Smooth muscle cell (in vitro differentiated cells): ENCODE measurements around the gene SLX9. TPM values are rescaled to one million over a fixed set of nuclear protein-coding genes. Genes with fewer than 3 reads are reported as not detected.

Source experiments
- DNase-seq: peaks from one replicate; lab custom pipeline; 2025; ENCODE audit not compliant: unreplicated experiment; lab: John Stamatoyannopoulos, UW
- H2AFZ ChIP-seq: fragments of 200-600 bp; sonication (generic); 2 replicates; pipeline ENCODE4 v1.6.0; 2016; ENCODE audit warnings: antibody characterized with exemption, low read depth, mild to moderate bottlenecking
- H3F3A ChIP-seq: fragments of 200-600 bp; sonication (generic); 2 replicates; pipeline ENCODE4 v1.6.0; 2017; ENCODE audit warnings: antibody characterized with exemption, low read depth
- H3K27ac ChIP-seq: fragments of 200-600 bp; sonication (generic); 2 replicates; pipeline ENCODE4 v1.5.1; 2016; ENCODE audit warnings: low read depth, mild to moderate bottlenecking
- H3K27me3 ChIP-seq: fragments of 200-600 bp; sonication (generic); 2 replicates; pipeline ENCODE4 v1.6.1; 2016; ENCODE audit warnings: low read depth, mild to moderate bottlenecking
- H3K36me3 ChIP-seq: fragments of 200-600 bp; sonication (generic); 2 replicates; pipeline ENCODE4 v1.5.1; 2016; ENCODE audit warnings: low read depth
- H3K4me1 ChIP-seq: fragments of 200-600 bp; sonication (generic); 2 replicates; pipeline ENCODE4 v1.5.1; 2016; ENCODE audit warnings: low read depth
- H3K4me2 ChIP-seq: fragments of 200-600 bp; sonication (generic); 2 replicates; pipeline ENCODE4 v1.6.0; 2016; ENCODE audit warnings: mild to moderate bottlenecking
- H3K4me3 ChIP-seq: fragments of 200-600 bp; sonication (generic); 2 replicates; pipeline ENCODE4 v1.5.1; 2016; ENCODE audit warnings: mild to moderate bottlenecking
- H3K79me2 ChIP-seq: fragments of 200-600 bp; sonication (generic); 2 replicates; pipeline ENCODE4 v1.6.0; 2016; ENCODE audit warnings: low read depth, mild to moderate bottlenecking
- H3K9ac ChIP-seq: fragments of 200-600 bp; sonication (generic); 2 replicates; pipeline ENCODE4 v1.6.0; 2016; ENCODE audit warnings: low read depth
- H3K9me3 ChIP-seq: fragments of 200-600 bp; sonication (generic); replicated peaks from 2 replicates; pipeline ENCODE4 v1.5.1; 2016; ENCODE audit warnings: low read depth
- H4K20me1 ChIP-seq: fragments of 200-600 bp; sonication (generic); 2 replicates; pipeline ENCODE4 v1.6.0; 2016; ENCODE audit warnings: low read depth
- CTCF ChIP-seq: fragments of 200-600 bp; sonication (generic); IDR thresholded peaks from 2 replicates; pipeline ENCODE4 v1.5.1; 2017; ENCODE audit warnings: borderline replicate concordance, mild to moderate bottlenecking, antibody characterized with exemption; ENCODE audit not compliant: insufficient read depth, poor library complexity, severe bottlenecking
- WGBS: methylation state at CpG from one replicate; pipeline ENCODE4 v1.1.7; 2016; ENCODE audit warnings: low lambda C conversion rate; 5-methylcytosine and 5-hydroxymethylcytosine counted together
- polyA plus RNA-seq: library from polyadenylated mRNA; unstranded; fragments of >200 nt; fragmentation: Nextera tagmentation; extraction: Ambion mirVana; gene quantifications from 2 replicates; pipeline ENCODE4 v1.2.1, GENCODE V29; 2016
- total RNA-seq: library from RNA; depleted of rRNA; stranded (reverse); fragments of >200 nt; gene quantifications from 2 replicates; pipeline ENCODE4 v1.2.3, GENCODE V29; 2014

The SLX9 gene
- total and polyA plus RNA-seq, 2 experiments from 2014 or later = 13.9 to 26.6 TPM

GRCh38 chr21:44996983-44997936 lies 57.4 kb downstream of the SLX9 start:
- H2AFZ ChIP-seq = no peak overlapping the region
- no peaks in the 10 kb centered on the region for H3F3A ChIP-seq
- H4K20me1 ChIP-seq = no peaks in the 10 kb centered on the region
- H3K27me3 ChIP-seq = no peaks in the 10 kb centered on the region
- no peak overlapping the region for H3K9ac ChIP-seq
- WGBS = 89% methylated on average over 33 of the region's 36 CpGs
- H3K9me3 ChIP-seq = no peaks in the 10 kb centered on the region
- no peaks in the 10 kb centered on the region for H3K79me2 ChIP-seq
- no peaks in the 10 kb centered on the region for H3K36me3 ChIP-seq
- H3K4me1 ChIP-seq = no peaks in the 10 kb centered on the region
- no peak for DNase-seq
- no peak overlapping the region for H3K27ac ChIP-seq
- H3K4me2 ChIP-seq = no peak overlapping the region
- H3K4me3 ChIP-seq = no peak overlapping the region
- TF ChIP-seq CTCF = no peak

GRCh38 chr21:44998086-44998620 lies 58.3 kb downstream of the SLX9 start:
- H3K4me1 ChIP-seq = peaks cover 2% of the 10 kb centered on the region
- WGBS = 91% methylated on average over 10 of the region's 10 CpGs
- H3K4me3 ChIP-seq = no peak overlapping the region
- H3K9me3 ChIP-seq = no peaks in the 10 kb centered on the region
- no peak for DNase-seq
- H2AFZ ChIP-seq = no peak overlapping the region
- no peaks in the 10 kb centered on the region for H3F3A ChIP-seq
- no peaks in the 10 kb centered on the region for H4K20me1 ChIP-seq
- no peak for TF ChIP-seq CTCF
- no peaks in the 10 kb centered on the region for H3K27me3 ChIP-seq
- no peaks in the 10 kb centered on the region for H3K36me3 ChIP-seq
- no peaks in the 10 kb centered on the region for H3K79me2 ChIP-seq
- H3K27ac ChIP-seq = no peak overlapping the region
- H3K4me2 ChIP-seq = no peak overlapping the region
- H3K9ac ChIP-seq = no peak overlapping the region

- no peaks in the 10 kb centered on the region for H3F3A ChIP-seq
- WGBS = 96% methylated on average over 32 of the region's 32 CpGs
Measured at GRCh38 chr21:44998621-44999427, 59.0 kb downstream of the SLX9 start.

More at GRCh38 chr21:44998621-44999427, 59.0 kb downstream of the SLX9 start:
- Histone ChIP-seq H3K36me3 (no peaks in the 10 kb centered on the region), H3K79me2 (no peaks in the 10 kb centered on the region), H3K9me3 (no peaks in the 10 kb centered on the region), H3K4me1 (peaks cover 8% of the 10 kb centered on the region), H3K9ac (no peak overlapping the region), H3K27ac (no peak overlapping the region), H3K27me3 (no peaks in the 10 kb centered on the region), H3K4me2 (no peak overlapping the region), H2AFZ (no peak overlapping the region), H3K4me3 (no peak overlapping the region), H4K20me1 (no peaks in the 10 kb centered on the region)
- no peak for DNase-seq
- TF ChIP-seq CTCF = no peak
